A549 (cell line): ENCODE results near the gene NBPF19.
"Not testable (repeated sequence)": the region's sequence is repeated elsewhere in the genome, so short reads cannot be mapped to it uniquely, and the experiment has no call there.

Experiments used
- BHLHE40 ChIP-seq: IDR thresholded peaks from 2 replicates; pipeline ENCODE4 v1.6.1; 2012; ENCODE audit warnings: low read depth, low read length, inconsistent platforms
- CBX2 ChIP-seq: fragments of 200-600 bp; sonication (generic); IDR thresholded peaks from 2 replicates; pipeline ENCODE4 v1.6.1; 2016; ENCODE audit warnings: low read depth, mild to moderate bottlenecking, borderline replicate concordance
- CBX8 ChIP-seq: fragments of 200-600 bp; sonication (generic); IDR thresholded peaks from 2 replicates; pipeline ENCODE4 v1.6.1; 2016
- ELK1 ChIP-seq: fragments of 150-350 bp; IDR thresholded peaks from 2 replicates; pipeline ENCODE4 v1.6.1; 2014; ENCODE audit warnings: low read depth, mild to moderate bottlenecking, low read length
- EP300 ChIP-seq, 2 experiments: fragments of >200 bp; sonication (Bioruptor Twin); formaldehyde crosslinking; IDR thresholded peaks; 2 replicates in 1 of 2; 3 replicates in 1 of 2; pipeline ENCODE4 v1.6.1; 2016 to 2017
- FOXS1 ChIP-seq: fragments of 250-450 bp; sonication (Bioruptor Pico); IDR thresholded peaks from 2 replicates; pipeline ENCODE4 v1.5.0; 2020; ENCODE audit warnings: mild to moderate bottlenecking, moderate library complexity
- HDAC2 ChIP-seq: fragments of 200-600 bp; sonication (generic); IDR thresholded peaks from 2 replicates; pipeline ENCODE4 v1.6.1; 2016
- HES2 ChIP-seq: fragments of >200 bp; sonication (Bioruptor Twin); formaldehyde crosslinking; IDR thresholded peaks from 2 replicates; pipeline ENCODE4 v1.6.1; 2016
- JUN ChIP-seq, 2 experiments: fragments of >200 bp; sonication (Bioruptor Twin); formaldehyde crosslinking; IDR thresholded peaks; 2 replicates in 1 of 2; 3 replicates in 1 of 2; pipeline ENCODE4 v1.6.1; 2016 to 2017
- PBX3 ChIP-seq: IDR thresholded peaks from 2 replicates; pipeline ENCODE4 v1.6.1; 2012
- PHF8 ChIP-seq: fragments of 200-600 bp; sonication (generic); IDR thresholded peaks from 2 replicates; pipeline ENCODE4 v1.6.1; 2016; ENCODE audit warnings: low read depth, mild to moderate bottlenecking, antibody characterized with exemption, moderate library complexity, borderline replicate concordance
- POLR2A ChIP-seq: IDR thresholded peaks from 2 replicates; pipeline ENCODE4 v1.6.1; 2012; ENCODE audit warnings: mild to moderate bottlenecking, low read length
- SMC3 ChIP-seq: fragments of >200 bp; sonication (Bioruptor Twin); formaldehyde crosslinking; IDR thresholded peaks from 3 replicates; pipeline ENCODE4 v1.6.1; 2018; ENCODE audit warnings: inconsistent platforms
- TF ChIP-seq, protein P1 (sequence below): fragments of >200 bp; sonication (Bioruptor Twin); formaldehyde crosslinking; IDR thresholded peaks from 3 replicates; pipeline ENCODE4 v1.5.1; 2016

DNA sequence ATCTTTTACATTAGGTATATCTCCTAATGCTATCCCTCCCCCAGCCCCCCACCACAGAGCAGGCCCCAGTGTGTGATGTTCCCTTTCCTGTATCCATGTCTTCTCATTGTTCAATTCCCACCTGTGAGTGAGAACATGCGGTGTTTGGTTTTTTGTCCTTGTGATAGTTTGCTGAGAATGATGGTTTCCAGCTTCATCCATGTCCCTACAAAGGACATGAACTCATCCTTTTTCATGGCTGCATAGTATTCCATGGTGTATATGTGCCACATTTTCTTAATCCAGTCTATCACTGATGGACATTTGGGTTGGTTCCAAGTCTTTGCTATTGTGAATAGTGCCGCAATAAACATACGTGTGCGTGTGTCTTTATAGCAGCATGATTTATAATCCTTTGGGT, 90.6 kb downstream of the NBPF19 start:
- TF ChIP-seq, protein P1, sequence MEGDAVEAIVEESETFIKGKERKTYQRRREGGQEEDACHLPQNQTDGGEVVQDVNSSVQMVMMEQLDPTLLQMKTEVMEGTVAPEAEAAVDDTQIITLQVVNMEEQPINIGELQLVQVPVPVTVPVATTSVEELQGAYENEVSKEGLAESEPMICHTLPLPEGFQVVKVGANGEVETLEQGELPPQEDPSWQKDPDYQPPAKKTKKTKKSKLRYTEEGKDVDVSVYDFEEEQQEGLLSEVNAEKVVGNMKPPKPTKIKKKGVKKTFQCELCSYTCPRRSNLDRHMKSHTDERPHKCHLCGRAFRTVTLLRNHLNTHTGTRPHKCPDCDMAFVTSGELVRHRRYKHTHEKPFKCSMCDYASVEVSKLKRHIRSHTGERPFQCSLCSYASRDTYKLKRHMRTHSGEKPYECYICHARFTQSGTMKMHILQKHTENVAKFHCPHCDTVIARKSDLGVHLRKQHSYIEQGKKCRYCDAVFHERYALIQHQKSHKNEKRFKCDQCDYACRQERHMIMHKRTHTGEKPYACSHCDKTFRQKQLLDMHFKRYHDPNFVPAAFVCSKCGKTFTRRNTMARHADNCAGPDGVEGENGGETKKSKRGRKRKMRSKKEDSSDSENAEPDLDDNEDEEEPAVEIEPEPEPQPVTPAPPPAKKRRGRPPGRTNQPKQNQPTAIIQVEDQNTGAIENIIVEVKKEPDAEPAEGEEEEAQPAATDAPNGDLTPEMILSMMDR = not testable (repeated sequence)
- not testable (repeated sequence) for TF ChIP-seq CBX2; EP300 (IDR thresholded peaks at IDR 0.05); PHF8; POLR2A; HDAC2; JUN (IDR thresholded peaks at IDR 0.05); FOXS1 (CRISPR knock-in tag); ELK1; PBX3; BHLHE40; SMC3; CBX8; HES2
